GM13977 (cell line): ENCODE data around the gene RGS3.

ENCODE experiments used
- DNase-seq: peaks from one replicate; pipeline ENCODE4 v3.0.0; 2012; ENCODE audit warnings: low spot score
- CTCF ChIP-seq: IDR thresholded peaks from 2 replicates; pipeline ENCODE4 v1.5.1; 2012; ENCODE audit warnings: mild to moderate bottlenecking, control low read depth; ENCODE audit not compliant: insufficient read depth; ENCODE audit errors: extremely low read depth, missing control alignments
- in situ Hi-C: fragments of 300-500 bp; cut with MboI; formaldehyde crosslinking; loops from one replicate; pipeline ENCODE4 v1.12.0; 2022; ENCODE audit warnings: low sequenced_read_pairs, low pct_unique_long_range_greater_than_20kb, mixed read lengths, inconsistent platforms; ENCODE audit not compliant: unreplicated experiment

The RGS3 gene

GRCh38 chr9:113532809-113533190, 69.3 kb downstream of the RGS3 start:
- no peak for DNase-seq
- TF ChIP-seq CTCF, result no peak
- in situ Hi-C loops, result no loop called here

DNA sequence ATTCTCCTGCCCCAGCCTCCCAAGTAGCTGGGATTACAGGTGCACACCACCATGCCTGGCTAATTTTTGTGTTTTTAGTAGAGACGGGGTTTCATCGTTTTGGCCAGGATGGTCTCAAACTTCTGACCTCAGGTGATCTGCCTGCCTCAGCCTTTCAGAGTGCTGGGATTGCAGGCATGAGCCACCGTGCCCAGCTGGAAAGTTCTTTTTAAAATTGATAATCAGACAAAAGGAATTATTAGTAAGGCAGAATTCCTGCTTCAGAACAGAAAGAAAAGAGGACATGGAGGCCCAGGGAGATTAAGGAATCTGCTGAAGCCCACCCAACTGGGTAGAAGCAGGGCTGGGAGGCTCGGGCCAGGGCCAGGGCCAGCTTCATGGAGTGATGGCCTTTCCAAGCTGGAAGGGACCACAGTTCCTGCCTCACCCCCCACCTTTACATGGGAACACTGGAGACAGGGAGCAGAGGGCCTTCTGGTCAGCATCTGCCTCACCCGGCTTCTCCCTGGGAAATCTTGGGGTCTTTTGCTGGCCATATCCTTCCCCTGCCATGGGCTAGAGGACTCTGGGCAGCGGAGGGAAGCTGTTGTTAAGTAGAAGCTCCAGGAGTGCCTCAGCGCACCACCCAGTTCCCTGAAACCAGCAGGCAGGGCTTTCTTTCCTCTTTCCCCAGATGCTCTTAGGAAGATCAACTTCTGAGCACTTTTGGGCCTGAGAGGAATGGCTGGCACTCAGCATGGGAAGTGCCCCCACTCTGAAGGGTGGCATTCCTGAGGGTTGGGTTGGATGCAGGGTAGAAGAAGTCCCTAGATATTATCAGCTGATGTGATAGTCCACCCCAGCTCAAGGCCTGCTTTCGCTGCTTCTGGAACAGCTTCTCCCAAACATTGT, 70.1 kb downstream of the RGS3 start:
- in situ Hi-C loops, result no loop called here

DNA sequence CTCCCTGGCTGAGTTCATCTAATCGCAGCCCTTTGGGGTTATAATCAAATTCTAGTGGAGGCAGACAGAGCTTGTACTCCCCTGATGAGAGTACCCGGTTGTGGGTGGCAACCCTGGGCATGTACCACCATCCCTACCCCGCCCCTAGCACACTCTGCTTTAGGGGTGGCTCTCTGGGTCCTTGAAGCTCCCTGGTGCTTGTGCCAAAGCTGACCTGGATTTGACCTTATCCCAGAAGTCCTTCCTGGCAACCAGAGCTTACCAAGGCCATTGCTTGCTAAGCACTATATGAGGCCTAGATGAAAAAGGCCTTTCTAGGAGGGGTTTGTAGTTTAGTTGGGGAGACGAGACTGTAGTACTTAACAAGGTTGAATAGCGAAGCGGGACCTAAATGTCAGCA, 72.2 kb downstream of the RGS3 start:
- no peak for DNase-seq
- no peak for TF ChIP-seq CTCF
- in situ Hi-C loops, result no loop called here

More for the DNA sequence above, 70.1 kb downstream of the RGS3 start:
- no peak for DNase-seq
- no peak for TF ChIP-seq CTCF

- DNase-seq, result no peak
- in situ Hi-C loops, result no loop called here
- TF ChIP-seq CTCF, result no peak
Observed at GRCh38 chr9:113536166-113536482, 72.6 kb downstream of the RGS3 start.

DNA sequence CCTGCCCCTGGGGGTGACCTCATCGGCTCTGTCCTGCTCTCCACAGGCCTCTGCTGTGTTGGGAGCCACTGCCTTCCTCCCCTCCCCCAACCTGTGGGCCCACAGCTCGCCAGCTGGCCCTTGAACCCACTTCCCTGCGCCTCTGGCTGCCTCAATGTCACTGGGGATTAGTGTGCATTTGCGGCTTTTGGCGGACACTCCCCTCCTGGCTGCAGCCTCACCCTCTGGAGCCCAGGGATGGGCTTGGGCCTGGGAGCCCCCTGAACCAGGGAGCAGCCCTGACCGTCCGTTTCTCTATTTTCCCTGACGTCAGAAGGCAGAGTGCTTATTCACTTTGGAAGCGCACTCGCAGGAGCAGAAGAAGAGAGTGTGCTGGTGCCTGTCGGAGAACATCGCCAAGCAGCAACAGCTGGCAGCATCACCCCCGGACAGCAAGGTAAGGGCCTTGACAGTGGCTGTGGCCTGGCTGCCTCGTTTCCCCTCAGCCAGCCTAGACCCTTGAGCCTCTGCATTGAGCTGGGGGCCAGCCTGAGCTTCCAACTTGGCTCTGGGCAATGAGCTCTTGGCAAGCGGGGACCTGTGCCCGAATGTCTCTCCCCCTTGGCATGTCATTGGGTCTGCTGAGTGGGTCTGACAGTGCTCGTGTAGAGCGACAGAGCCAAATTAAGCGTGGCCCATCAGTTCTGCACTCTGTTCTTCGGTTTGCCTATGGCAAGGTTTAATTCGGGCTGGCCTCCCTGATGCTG, 73.1 kb downstream of the RGS3 start:
- DNase-seq, result no peak
- in situ Hi-C loops, result no loop called here
- no peak for TF ChIP-seq CTCF

DNA sequence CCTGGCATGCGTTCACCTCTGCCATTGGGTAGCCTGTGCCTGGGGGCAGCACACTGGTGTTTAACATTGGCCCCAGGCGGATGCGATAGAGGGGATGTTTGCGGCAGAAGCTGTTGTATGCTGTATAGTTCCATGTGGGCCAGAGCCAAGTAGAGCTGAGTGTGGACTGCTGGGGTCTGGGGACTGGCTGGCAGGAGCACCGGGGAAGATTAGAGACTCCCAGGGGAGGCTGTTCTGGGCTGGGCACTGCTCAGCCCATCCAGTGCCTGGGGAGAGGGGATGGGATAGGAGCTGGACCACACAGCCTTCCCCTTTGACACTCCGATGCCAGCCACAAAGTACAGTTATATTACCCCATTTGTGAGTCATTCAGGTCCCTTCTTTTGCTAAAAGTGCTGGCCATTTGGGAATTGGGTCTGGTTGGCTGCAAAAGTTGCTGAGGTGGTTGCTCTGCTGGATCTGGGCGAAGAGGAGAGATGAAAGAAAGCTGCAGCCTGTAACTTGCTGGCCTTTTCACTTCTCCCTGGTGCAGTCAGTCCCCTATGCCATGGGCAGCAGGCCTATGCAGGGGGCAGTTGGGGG, 73.8 kb downstream of the RGS3 start:
- no peak for TF ChIP-seq CTCF
- in situ Hi-C loops, result no loop called here
- DNase-seq, result no peak
